HS-5 (cell line): ENCODE results near the gene PRSS50.

ENCODE experiments used
- DNase-seq: peaks from one replicate; pipeline ENCODE4 v3.0.0-alpha.2; 2012; ENCODE audit warnings: low read depth

The PRSS50 gene

GRCh38 chr3:46725621-46726314 lies 8.1 kb upstream of the PRSS50 start:
- DNase-seq: no peak

GRCh38 chr3:46724424-46724823 lies 6.8 kb upstream of the PRSS50 start:
- no peak for DNase-seq

GRCh38 chr3:46722443-46722842 lies 4.8 kb upstream of the PRSS50 start:
- no peak for DNase-seq

GRCh38 chr3:46721009-46721408 lies 3.3 kb upstream of the PRSS50 start:
- DNase-seq: no peak

- DNase-seq: no peak
Measured at GRCh38 chr3:46719735-46720271, 2.1 kb upstream of the PRSS50 start.

- no peak for DNase-seq
Measured at GRCh38 chr3:46719044-46719565, 1.4 kb upstream of the PRSS50 start.

- DNase-seq: no peak
Measured at GRCh38 chr3:46716461-46717441, 918 bp downstream of the PRSS50 start.

- DNase-seq: no peak
Measured at GRCh38 chr3:46715507-46716175, 2.0 kb downstream of the PRSS50 start.

GRCh38 chr3:46714728-46715506 lies 2.8 kb downstream of the PRSS50 start:
- DNase-seq: no peak

- no peak for DNase-seq
Measured at GRCh38 chr3:46713898-46714552, 3.6 kb downstream of the PRSS50 start.

GRCh38 chr3:46713050-46713897 lies 4.4 kb downstream of the PRSS50 start:
- DNase-seq: no peak

- DNase-seq: no peak
Measured at GRCh38 chr3:46712191-46713049, 5.2 kb downstream of the PRSS50 start.

- DNase-seq: no peak
Measured at GRCh38 chr3:46711760-46712159, 5.9 kb downstream of the PRSS50 start.

GRCh38 chr3:46711305-46711704 lies 6.4 kb downstream of the PRSS50 start:
- DNase-seq: no peak

- DNase-seq: no peak
Measured at GRCh38 chr3:46710671-46711295, 6.9 kb downstream of the PRSS50 start.

GRCh38 chr3:46710229-46710628 lies 7.4 kb downstream of the PRSS50 start:
- no peak for DNase-seq

GRCh38 chr3:46709721-46710120 lies 7.9 kb downstream of the PRSS50 start:
- DNase-seq: no peak

- no peak for DNase-seq
Measured at GRCh38 chr3:46709157-46709654, 8.5 kb downstream of the PRSS50 start.
